Activated T-helper 17 cell treated with anti-CD3 and anti-CD28 coated beads, Interleukin-2, amount 50 U/mL, for 72 hours (primary cell): ENCODE results near the gene CCDC38. TPM values are rescaled to one million over a fixed set of nuclear protein-coding genes. Genes with fewer than 3 reads are reported as not detected.
A peak's percentile ranks its signal among the peaks of the same experiment; 100 is the strongest.
"Not testable (repeated sequence)": the region's sequence is repeated elsewhere in the genome, so short reads cannot be mapped to it uniquely, and the experiment has no call there.

Experiments used
- ATAC-seq: fragments of 150-1000 bp; cut with Tn5 transposase; replicated peaks from 2 replicates; pipeline ENCODE4 v1.10.0; 2021; ENCODE audit warnings: mild to moderate bottlenecking, moderate library complexity
- H3K27ac Mint-ChIP-seq: one replicate; pipeline ENCODE4 v1.8.0; 2022; ENCODE audit warnings: mixed read lengths
- H3K27me3 Mint-ChIP-seq: one replicate; pipeline ENCODE4 v1.8.0; 2022; ENCODE audit warnings: mixed read lengths
- H3K36me3 Mint-ChIP-seq: one replicate; pipeline ENCODE4 v1.8.0; 2022; ENCODE audit warnings: low read depth, mild to moderate bottlenecking, mixed read lengths
- H3K4me1 Mint-ChIP-seq: one replicate; pipeline ENCODE4 v1.8.0; 2022; ENCODE audit warnings: mixed read lengths
- H3K4me3 Mint-ChIP-seq: one replicate; pipeline ENCODE4 v1.8.0; 2022; ENCODE audit warnings: mild to moderate bottlenecking, mixed read lengths
- H3K9me3 Mint-ChIP-seq: one replicate; pipeline ENCODE4 v1.8.0; 2022; ENCODE audit warnings: mixed read lengths
- total RNA-seq, 2 donors: library from RNA; stranded (reverse); gene quantifications; one replicate each; pipeline ENCODE4 v1.2.3, GENCODE V29; 2022

CCDC38 gene
- total RNA-seq, 2 donors from 2014 or later, result 0.24 to 0.28 TPM

GRCh38 chr12:95851606-95852005 is 90.8 kb downstream of the CCDC38 start:
- no peaks in the 10 kb centered on the region for H3K36me3 Mint-ChIP-seq
- no peak for ATAC-seq
- no peak overlapping the region for H3K27ac Mint-ChIP-seq
- no peaks in the 10 kb centered on the region for H3K27me3 Mint-ChIP-seq
- H3K9me3 Mint-ChIP-seq, result no peaks in the 10 kb centered on the region
- peaks cover 16% of the 10 kb centered on the region for H3K4me1 Mint-ChIP-seq
- no peak overlapping the region for H3K4me3 Mint-ChIP-seq

DNA sequence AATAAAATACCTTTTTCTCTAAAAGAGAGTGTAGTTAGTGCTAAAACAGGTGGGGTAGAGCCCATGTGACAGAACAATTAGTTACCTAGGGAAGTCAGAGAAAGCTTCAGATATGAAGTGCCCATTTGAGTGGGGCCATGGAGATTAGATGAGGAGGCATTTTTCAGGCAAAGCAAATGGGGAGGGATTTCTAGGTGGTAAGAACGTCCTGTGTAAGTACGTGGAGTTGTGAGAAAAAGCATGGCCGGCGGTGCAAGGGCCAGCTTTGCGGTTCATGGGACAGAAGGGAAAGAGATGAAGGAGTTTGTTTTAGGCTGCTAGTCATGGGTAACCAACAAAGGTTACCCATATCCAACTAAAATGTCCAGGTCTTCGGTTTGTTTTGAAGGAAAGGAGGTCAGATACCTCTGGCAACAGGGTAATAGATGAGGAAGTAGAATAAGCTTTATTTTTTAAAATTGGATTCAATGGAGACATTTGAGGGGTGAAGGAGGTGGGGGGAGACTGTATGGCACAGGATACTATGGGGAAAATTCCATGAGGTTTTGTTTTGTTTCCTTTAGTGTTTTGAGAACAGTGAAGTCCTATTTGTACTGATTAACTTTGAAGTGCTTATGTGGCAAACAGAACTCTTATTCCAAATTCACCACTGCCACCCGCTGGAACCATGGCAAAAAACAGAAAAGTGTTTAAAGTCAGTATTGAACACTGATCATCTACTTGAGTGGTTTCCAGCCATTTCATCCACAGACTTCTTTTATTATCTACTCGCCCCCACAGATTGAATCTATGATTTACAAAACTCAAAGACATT is 93.6 kb downstream of the CCDC38 start:
- H3K36me3 Mint-ChIP-seq, result no peaks in the 10 kb centered on the region
- no peak overlapping the region for H3K4me3 Mint-ChIP-seq
- H3K27ac Mint-ChIP-seq, result no peak overlapping the region
- no peaks in the 10 kb centered on the region for H3K9me3 Mint-ChIP-seq
- ATAC-seq, result no peak
- peaks cover 11% of the 10 kb centered on the region for H3K27me3 Mint-ChIP-seq
- peaks cover 9% of the 10 kb centered on the region for H3K4me1 Mint-ChIP-seq

DNA sequence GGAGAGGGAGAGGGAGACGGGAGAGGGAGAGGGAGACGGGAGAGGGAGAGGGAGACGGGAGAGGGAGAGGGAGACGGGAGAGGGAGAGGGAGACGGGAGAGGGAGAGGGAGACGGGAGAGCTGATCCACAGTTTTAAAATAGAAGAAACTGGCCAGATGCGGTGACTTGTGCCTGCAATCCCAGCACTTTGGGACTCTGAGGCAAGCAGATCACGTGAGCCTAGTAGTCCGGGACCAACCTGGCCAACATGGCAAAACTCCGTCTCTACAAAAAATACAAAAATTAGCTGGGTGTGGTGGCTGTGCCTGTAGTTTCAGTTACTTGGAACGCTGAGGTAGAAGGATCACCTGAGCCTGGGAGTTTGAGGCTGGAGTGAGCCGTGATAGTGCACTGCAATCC is 100.0 kb downstream of the CCDC38 start:
- not testable (repeated sequence) for H3K36me3 Mint-ChIP-seq, H3K9me3 Mint-ChIP-seq, H3K4me1 Mint-ChIP-seq, H3K27ac Mint-ChIP-seq, ATAC-seq, H3K4me3 Mint-ChIP-seq
- peaks cover 14% of the 10 kb centered on the region for H3K27me3 Mint-ChIP-seq

DNA sequence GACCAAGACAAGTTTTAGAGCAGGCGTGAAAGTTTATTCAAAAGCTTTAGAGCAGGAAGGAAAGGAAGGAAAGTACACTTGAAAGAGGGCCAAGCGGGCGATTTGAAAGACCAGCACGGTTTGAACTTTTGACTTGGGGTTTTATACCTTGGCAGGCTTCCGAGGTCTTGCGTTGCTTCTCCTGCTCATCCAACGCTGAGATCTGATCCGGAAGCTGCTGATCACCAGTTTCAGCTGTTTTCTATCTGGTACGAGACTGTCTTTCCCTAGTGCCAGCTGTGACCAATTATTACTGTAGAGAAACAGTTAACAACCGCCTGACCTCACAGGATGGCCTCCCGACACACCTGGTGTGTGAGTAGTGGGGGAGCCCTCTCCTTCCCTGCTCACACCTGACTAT is 104.3 kb downstream of the CCDC38 start:
- no peak for ATAC-seq
- H3K4me3 Mint-ChIP-seq, result no peak overlapping the region
- H3K4me1 Mint-ChIP-seq, result no peaks in the 10 kb centered on the region
- H3K27ac Mint-ChIP-seq, result no peak overlapping the region
- H3K9me3 Mint-ChIP-seq, result no peaks in the 10 kb centered on the region
- peaks cover 7% of the 10 kb centered on the region for H3K27me3 Mint-ChIP-seq
- no peaks in the 10 kb centered on the region for H3K36me3 Mint-ChIP-seq

- ATAC-seq, result no peak
- H3K36me3 Mint-ChIP-seq, result no peaks in the 10 kb centered on the region
- H3K27ac Mint-ChIP-seq, result no peak overlapping the region
- H3K4me3 Mint-ChIP-seq, result no peak overlapping the region
- no peaks in the 10 kb centered on the region for H3K4me1 Mint-ChIP-seq
- peaks cover 6% of the 10 kb centered on the region for H3K27me3 Mint-ChIP-seq
- no peaks in the 10 kb centered on the region for H3K9me3 Mint-ChIP-seq
Measured at GRCh38 chr12:95837240-95838038, 105.0 kb downstream of the CCDC38 start.

GRCh38 chr12:95836630-95837239 is 105.7 kb downstream of the CCDC38 start:
- H3K27me3 Mint-ChIP-seq, result peaks cover 9% of the 10 kb centered on the region
- no peaks in the 10 kb centered on the region for H3K36me3 Mint-ChIP-seq
- no peak overlapping the region for H3K4me3 Mint-ChIP-seq
- no peaks in the 10 kb centered on the region for H3K9me3 Mint-ChIP-seq
- ATAC-seq, result no peak
- no peaks in the 10 kb centered on the region for H3K4me1 Mint-ChIP-seq
- H3K27ac Mint-ChIP-seq, result no peak overlapping the region

- Mint-ChIP-seq H3K27me3 (peaks cover 9% of the 10 kb centered on the region), H3K27ac (no peak overlapping the region), H3K4me1 (no peaks in the 10 kb centered on the region), H3K4me3 (no peak overlapping the region), H3K9me3 (no peaks in the 10 kb centered on the region), H3K36me3 (no peaks in the 10 kb centered on the region)
- no peak for ATAC-seq
Measured at GRCh38 chr12:95836185-95836609, 106.2 kb downstream of the CCDC38 start.

DNA sequence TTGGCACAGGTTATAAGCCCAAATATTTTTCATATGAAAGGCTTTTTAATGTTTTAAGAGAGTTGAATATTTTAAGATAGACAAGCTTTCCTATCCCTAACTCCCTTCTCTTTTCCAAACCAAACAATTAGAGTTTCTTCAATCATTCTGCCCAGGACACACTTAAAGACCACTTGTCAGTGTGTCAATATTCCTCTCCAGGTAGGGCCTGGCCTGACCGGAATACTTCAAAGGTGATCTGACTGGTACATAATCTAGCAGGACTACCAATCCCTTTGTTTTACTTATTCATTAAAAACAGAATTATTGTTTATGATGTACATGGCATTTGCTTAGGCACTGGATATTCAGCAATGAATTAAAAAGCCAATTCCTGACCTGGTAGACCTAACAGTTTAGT is 107.8 kb downstream of the CCDC38 start:
- no peak overlapping the region for H3K27ac Mint-ChIP-seq
- ATAC-seq, result no peak
- no peaks in the 10 kb centered on the region for H3K36me3 Mint-ChIP-seq
- H3K27me3 Mint-ChIP-seq, result peaks cover 9% of the 10 kb centered on the region
- no peaks in the 10 kb centered on the region for H3K9me3 Mint-ChIP-seq
- H3K4me3 Mint-ChIP-seq, result no peak overlapping the region
- H3K4me1 Mint-ChIP-seq, result no peaks in the 10 kb centered on the region

GRCh38 chr12:95830335-95831089 is 111.9 kb downstream of the CCDC38 start:
- no peak overlapping the region for H3K4me3 Mint-ChIP-seq
- H3K27ac Mint-ChIP-seq, result no peak overlapping the region
- H3K27me3 Mint-ChIP-seq, result peaks cover 4% of the 10 kb centered on the region
- peak; percentile 88 for ATAC-seq
- no peaks in the 10 kb centered on the region for H3K4me1 Mint-ChIP-seq
- no peaks in the 10 kb centered on the region for H3K9me3 Mint-ChIP-seq
- H3K36me3 Mint-ChIP-seq, result no peaks in the 10 kb centered on the region

DNA sequence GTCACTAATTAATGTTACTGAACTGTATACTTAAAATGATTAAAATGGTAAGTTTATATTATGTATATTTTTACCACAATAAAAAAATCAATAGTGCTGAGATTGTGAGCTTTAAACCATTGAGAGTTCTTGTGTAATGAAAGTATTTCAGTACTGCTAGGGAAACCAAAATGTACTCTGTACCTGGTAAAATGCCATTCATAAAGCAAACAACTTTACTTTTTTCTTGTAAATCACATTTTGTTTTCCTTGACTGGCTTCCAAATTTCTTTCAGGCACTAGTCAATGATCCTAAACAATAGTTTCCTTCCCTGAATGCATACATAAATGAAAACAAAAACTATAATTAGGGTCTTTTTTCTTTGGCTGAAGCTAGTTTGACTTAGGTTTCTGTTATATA is 113.0 kb downstream of the CCDC38 start:
- H3K27me3 Mint-ChIP-seq, result peaks cover 4% of the 10 kb centered on the region
- no peak for ATAC-seq
- no peak overlapping the region for H3K27ac Mint-ChIP-seq
- H3K36me3 Mint-ChIP-seq, result no peaks in the 10 kb centered on the region
- no peak overlapping the region for H3K4me3 Mint-ChIP-seq
- no peaks in the 10 kb centered on the region for H3K4me1 Mint-ChIP-seq
- no peaks in the 10 kb centered on the region for H3K9me3 Mint-ChIP-seq

DNA sequence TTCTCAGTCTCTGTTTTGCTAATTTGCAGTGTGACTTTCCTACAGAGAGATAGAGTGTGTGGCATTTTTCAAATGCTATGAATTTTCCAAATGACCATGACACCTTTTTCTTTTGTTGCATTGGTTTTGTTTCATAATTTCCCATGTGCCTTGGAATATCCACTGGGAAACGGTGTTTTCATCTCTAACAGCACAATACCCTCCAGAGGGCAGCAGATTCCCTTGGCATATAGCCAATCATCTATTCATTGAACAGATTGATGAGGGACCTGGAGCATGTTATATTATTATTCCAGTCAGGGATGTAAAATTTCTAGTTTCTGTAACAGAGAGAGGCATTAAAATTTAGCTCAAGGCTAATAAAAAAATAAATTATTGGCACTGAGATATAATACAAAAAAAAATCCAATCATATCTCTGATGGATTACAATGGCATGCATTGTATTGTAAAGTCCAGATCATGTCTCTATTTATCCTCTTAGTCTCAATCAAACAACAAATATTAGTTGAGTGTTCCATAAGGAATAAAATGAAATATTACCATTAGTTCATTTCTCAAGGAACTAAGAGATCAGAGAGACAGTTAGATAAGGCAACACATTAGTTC is 122.2 kb downstream of the CCDC38 start:
- H3K27ac Mint-ChIP-seq, result no peak overlapping the region
- no peaks in the 10 kb centered on the region for H3K36me3 Mint-ChIP-seq
- peaks cover 4% of the 10 kb centered on the region for H3K27me3 Mint-ChIP-seq
- H3K4me1 Mint-ChIP-seq, result no peaks in the 10 kb centered on the region
- no peaks in the 10 kb centered on the region for H3K9me3 Mint-ChIP-seq
- no peak overlapping the region for H3K4me3 Mint-ChIP-seq
- ATAC-seq, result no peak
